Body of pancreas (tissue), 4 donors: ENCODE measurements around the gene NCS1. TPM values are rescaled to one million over a fixed set of nuclear protein-coding genes. Genes with fewer than 3 reads are reported as not detected.

ENCODE experiments used
- ATAC-seq: fragments of 150-250 bp; one replicate; pipeline ENCODE4 v1.9.1; 2016
- DNase-seq, 4 donors: peaks; one replicate each; pipeline ENCODE4 v3.0.0-alpha.2; 2019
- H3K27ac ChIP-seq, 4 donors: fragments of 200-600 bp; sonication (generic); 1 replicate in 3 of 4; 2 replicates in 1 of 4; pipeline versions ENCODE4 v1.5.1 to v1.6.1; 2016 to 2019; ENCODE audit warnings: mild to moderate bottlenecking in 1 of 4, mixed read lengths in 1 of 4, moderate library complexity in 1 of 4
- H3K27me3 ChIP-seq, 2 donors: fragments of 200-600 bp; sonication (generic); one replicate each; pipeline ENCODE4 v1.6.0; 2016; ENCODE audit warnings: mild to moderate bottlenecking in 1 of 2
- H3K36me3 ChIP-seq, 2 donors: fragments of 200-600 bp; sonication (generic); replicated peaks in 1 of 2; 2 replicates each; pipeline ENCODE4 v1.5.1; 2016; ENCODE audit warnings: low read depth in 2 of 2; ENCODE audit not compliant: insufficient read depth in 1 of 2
- H3K4me1 ChIP-seq: fragments of 200-600 bp; sonication (generic); one replicate; pipeline ENCODE4 v1.6.0; 2016
- H3K4me3 ChIP-seq, 2 donors: fragments of 200-600 bp; sonication (generic); 1 replicate in 1 of 2; 2 replicates in 1 of 2; pipeline ENCODE4 v1.5.1; 2016 to 2019
- H3K9me3 ChIP-seq, 3 donors: fragments of 200-600 bp; sonication (generic); 1 replicate in 2 of 3; 2 replicates in 1 of 3; pipeline ENCODE4 v1.5.1; 2016
- POLR2A ChIP-seq, 3 donors: fragments of 450-650 bp; IDR thresholded peaks; one replicate each; pipeline ENCODE4 v1.6.1; 2016; ENCODE audit warnings: antibody characterized with exemption in 3 of 3, mild to moderate bottlenecking in 2 of 3
- WGBS, 2 donors: methylation state at CpG; one replicate each; pipeline ENCODE4 v1.1.5; 2017; 5-methylcytosine and 5-hydroxymethylcytosine counted together
- intact Hi-C: fragments of 100-400 bp; cut with DNase I; formaldehyde crosslinking; loops from one replicate; pipeline ENCODE4 v1.15.1; 2023
- total RNA-seq, 2 donors: library from RNA; depleted of rRNA; stranded (reverse); fragments of >200 nt; gene quantifications; one replicate each; pipeline ENCODE4 v1.1.0, GENCODE V29; 2016
- TF ChIP-seq, protein P1 (sequence below), 7 experiments: fragments of 450-650 bp in 4 of 7; fragments of 200-600 bp in 3 of 7; sonication (generic) in 3 of 7; IDR thresholded peaks; one replicate each; pipeline ENCODE4 v1.5.1; 2016 to 2019; ENCODE audit warnings: antibody characterized with exemption in 7 of 7

NCS1 gene
- total RNA-seq, 2 donors from 2014 or later, result 3.9 to 4.3 TPM

DNA sequence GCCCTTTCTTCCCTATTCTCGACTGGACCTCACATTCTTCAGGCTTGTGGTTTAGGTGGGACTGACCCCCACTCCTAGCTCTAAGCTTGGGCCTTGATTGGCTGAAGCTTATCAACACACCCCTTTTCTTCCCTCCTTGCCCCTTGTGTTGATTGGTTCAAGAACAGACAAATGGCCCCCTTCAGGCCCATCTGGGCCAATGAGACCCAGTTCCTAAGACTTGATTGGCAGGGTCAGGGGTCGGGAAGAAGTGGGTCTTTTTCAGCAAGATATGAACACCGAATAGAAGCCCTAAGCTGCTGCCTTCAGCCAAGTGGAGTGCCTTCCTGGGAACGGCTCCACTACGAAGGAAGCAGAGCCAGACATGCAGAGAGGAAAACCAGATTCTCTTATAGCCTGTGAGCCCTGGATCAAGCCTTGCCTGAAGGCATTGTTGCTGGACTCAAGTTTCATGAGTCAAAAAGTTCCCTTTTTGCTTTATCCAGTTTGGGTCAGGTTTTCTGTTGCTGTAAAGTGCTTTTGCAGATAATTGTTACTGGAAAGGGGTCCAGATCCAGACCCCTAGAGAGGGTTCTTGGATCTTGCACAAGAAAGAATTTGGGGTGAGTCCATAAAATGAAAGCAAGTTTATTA, 22.4 kb upstream of the NCS1 start:
- Histone ChIP-seq H3K9me3 (no peaks in the 10 kb centered on the region), H3K27me3 (no peaks in the 10 kb centered on the region), H3K4me1 (no peaks in the 10 kb centered on the region), H3K36me3 (no peaks in the 10 kb centered on the region), H3K27ac (no peak overlapping the region), H3K4me3 (no peak overlapping the region)
- TF ChIP-seq, protein P1, sequence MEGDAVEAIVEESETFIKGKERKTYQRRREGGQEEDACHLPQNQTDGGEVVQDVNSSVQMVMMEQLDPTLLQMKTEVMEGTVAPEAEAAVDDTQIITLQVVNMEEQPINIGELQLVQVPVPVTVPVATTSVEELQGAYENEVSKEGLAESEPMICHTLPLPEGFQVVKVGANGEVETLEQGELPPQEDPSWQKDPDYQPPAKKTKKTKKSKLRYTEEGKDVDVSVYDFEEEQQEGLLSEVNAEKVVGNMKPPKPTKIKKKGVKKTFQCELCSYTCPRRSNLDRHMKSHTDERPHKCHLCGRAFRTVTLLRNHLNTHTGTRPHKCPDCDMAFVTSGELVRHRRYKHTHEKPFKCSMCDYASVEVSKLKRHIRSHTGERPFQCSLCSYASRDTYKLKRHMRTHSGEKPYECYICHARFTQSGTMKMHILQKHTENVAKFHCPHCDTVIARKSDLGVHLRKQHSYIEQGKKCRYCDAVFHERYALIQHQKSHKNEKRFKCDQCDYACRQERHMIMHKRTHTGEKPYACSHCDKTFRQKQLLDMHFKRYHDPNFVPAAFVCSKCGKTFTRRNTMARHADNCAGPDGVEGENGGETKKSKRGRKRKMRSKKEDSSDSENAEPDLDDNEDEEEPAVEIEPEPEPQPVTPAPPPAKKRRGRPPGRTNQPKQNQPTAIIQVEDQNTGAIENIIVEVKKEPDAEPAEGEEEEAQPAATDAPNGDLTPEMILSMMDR (IDR thresholded peaks at IDR 0.05), result no peak
- TF ChIP-seq POLR2A (IDR thresholded peaks at IDR 0.05), result no peak
- 80 to 87% methylated on average over 5 of the region's 5 CpGs for WGBS, 2 donors
- DNase-seq (no peak), ATAC-seq (no peak)
- intact Hi-C loops, result no loop called here

DNA sequence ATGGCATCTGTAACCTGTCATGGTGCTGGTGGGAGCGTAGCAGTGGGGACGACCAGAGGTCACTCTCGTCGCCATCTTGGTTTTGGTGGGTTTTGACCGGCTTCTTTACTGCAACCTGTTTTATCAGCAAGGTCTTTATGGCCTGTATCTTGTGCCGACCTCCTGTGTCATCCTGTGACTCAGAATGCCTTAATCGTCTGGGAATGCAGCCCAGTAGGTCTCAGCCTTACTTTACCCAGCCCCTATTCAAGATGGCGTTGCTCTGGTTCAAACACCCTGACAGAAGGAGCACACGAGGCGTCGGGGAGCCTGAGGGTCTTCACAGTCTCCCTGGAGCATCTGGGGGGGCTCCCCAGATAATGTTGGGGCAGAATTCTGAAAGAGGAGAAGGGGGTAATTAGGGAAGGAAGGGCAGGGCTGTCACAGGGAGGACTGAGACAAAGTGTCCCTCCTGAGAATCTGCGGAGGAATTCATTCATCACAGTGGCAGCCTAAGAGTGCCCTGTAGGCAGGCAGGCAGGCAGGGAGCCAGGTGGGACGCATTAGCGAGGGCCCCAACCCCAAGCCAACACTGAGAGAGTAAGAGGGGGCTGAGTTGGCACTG, 21.3 kb upstream of the NCS1 start:
- no peak for TF ChIP-seq POLR2A (IDR thresholded peaks at IDR 0.05)
- TF ChIP-seq, protein P1 (IDR thresholded peaks at IDR 0.05), result no peak
- WGBS, 2 donors, result 75 to 86% methylated on average over 11 to 14 of the region's 14 CpGs
- Histone ChIP-seq H3K9me3 (no peaks in the 10 kb centered on the region), H3K27me3 (no peaks in the 10 kb centered on the region), H3K4me3 (no peak overlapping the region), H3K4me1 (no peaks in the 10 kb centered on the region), H3K36me3 (no peaks in the 10 kb centered on the region), H3K27ac (no peak overlapping the region)
- no peak for ATAC-seq
- DNase-seq, result no peak
- intact Hi-C loops, result no loop called here

DNA sequence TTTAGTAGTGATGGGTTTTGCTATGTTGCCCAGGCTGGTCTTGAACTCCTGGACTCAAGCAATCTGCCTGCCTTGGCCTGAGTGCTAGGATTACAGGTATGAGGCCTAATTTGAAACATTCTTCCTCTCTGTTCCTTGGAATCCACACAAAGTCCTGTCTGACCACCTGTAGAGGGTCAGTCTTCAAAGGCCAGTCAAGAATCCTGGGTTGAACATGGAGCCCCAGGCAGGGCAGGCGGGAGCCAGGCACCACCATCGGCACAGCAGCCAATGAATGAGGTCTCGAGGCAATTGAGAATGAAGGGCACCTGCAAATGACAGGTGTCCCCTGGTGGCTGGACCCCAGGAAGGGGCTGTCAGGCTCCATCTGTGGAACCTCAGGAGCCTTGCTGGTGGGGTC, 17.4 kb upstream of the NCS1 start:
- Histone ChIP-seq H3K27ac (no peak overlapping the region), H3K27me3 (no peaks in the 10 kb centered on the region), H3K4me3 (no peak overlapping the region), H3K36me3 (no peaks in the 10 kb centered on the region), H3K4me1 (peaks cover 7% of the 10 kb centered on the region), H3K9me3 (no peaks in the 10 kb centered on the region)
- DNase-seq (no peak), ATAC-seq (no peak)
- no peak for TF ChIP-seq POLR2A (IDR thresholded peaks at IDR 0.05)
- TF ChIP-seq, protein P1 (IDR thresholded peaks at IDR 0.05), result no peak
- 91% methylated on average over 3 of the region's 3 CpGs; no CpG with 5 or more reads in 1 of the 2 donors for WGBS, 2 donors
- intact Hi-C loops, result loop anchor here (5.0 kb wide), 1 partner anchor 82 kb away; no protein-coding TSS in a partner anchor

DNA sequence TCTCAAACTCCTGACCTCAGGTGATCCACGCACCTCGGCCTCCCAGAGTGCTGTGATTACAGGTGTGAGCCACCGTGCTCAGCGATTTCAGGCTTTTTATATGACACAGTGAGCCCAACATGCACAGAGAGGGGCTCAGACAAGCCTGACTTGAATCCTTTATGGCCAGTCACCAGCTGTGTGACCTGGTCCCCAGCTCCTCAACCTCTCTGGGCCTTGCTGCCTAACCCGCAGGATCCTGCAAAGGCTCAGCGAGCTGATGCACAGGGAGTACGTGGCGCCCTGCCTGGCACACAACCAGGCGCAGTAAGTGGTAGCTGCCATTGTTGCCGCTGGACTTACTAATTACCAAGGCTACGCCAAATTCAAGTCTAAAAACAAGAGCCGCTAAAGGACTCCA, 16.6 kb upstream of the NCS1 start:
- Histone ChIP-seq H3K4me1 (peaks cover 7% of the 10 kb centered on the region), H3K27me3 (no peaks in the 10 kb centered on the region), H3K9me3 (no peaks in the 10 kb centered on the region), H3K36me3 (no peaks in the 10 kb centered on the region), H3K27ac (no peak overlapping the region), H3K4me3 (no peak overlapping the region)
- no peak for TF ChIP-seq POLR2A (IDR thresholded peaks at IDR 0.05)
- TF ChIP-seq, protein P1 (IDR thresholded peaks at IDR 0.05), result no peak
- intact Hi-C loops, result loop anchor here (5.0 kb wide), 1 partner anchor 82 kb away; no protein-coding TSS in a partner anchor
- 96 to 98% methylated on average over 8 to 12 of the region's 12 CpGs for WGBS, 2 donors
- no peak for DNase-seq
- ATAC-seq, result no peak
